Smooth muscle cell (in vitro differentiated cells): Measurements from ENCODE around the gene MYMX. TPM values are rescaled to one million over a fixed set of nuclear protein-coding genes. Genes with fewer than 3 reads are reported as not detected.

Experiments used
- DNase-seq: peaks from one replicate; lab custom pipeline; 2025; ENCODE audit not compliant: unreplicated experiment; lab: John Stamatoyannopoulos, UW
- H2AFZ ChIP-seq: fragments of 200-600 bp; sonication (generic); 2 replicates; pipeline ENCODE4 v1.6.0; 2016; ENCODE audit warnings: antibody characterized with exemption, low read depth, mild to moderate bottlenecking
- H3F3A ChIP-seq: fragments of 200-600 bp; sonication (generic); 2 replicates; pipeline ENCODE4 v1.6.0; 2017; ENCODE audit warnings: antibody characterized with exemption, low read depth
- H3K27ac ChIP-seq: fragments of 200-600 bp; sonication (generic); 2 replicates; pipeline ENCODE4 v1.5.1; 2016; ENCODE audit warnings: low read depth, mild to moderate bottlenecking
- H3K27me3 ChIP-seq: fragments of 200-600 bp; sonication (generic); 2 replicates; pipeline ENCODE4 v1.6.1; 2016; ENCODE audit warnings: low read depth, mild to moderate bottlenecking
- H3K36me3 ChIP-seq: fragments of 200-600 bp; sonication (generic); 2 replicates; pipeline ENCODE4 v1.5.1; 2016; ENCODE audit warnings: low read depth
- H3K4me1 ChIP-seq: fragments of 200-600 bp; sonication (generic); 2 replicates; pipeline ENCODE4 v1.5.1; 2016; ENCODE audit warnings: low read depth
- H3K4me2 ChIP-seq: fragments of 200-600 bp; sonication (generic); 2 replicates; pipeline ENCODE4 v1.6.0; 2016; ENCODE audit warnings: mild to moderate bottlenecking
- H3K4me3 ChIP-seq: fragments of 200-600 bp; sonication (generic); 2 replicates; pipeline ENCODE4 v1.5.1; 2016; ENCODE audit warnings: mild to moderate bottlenecking
- H3K79me2 ChIP-seq: fragments of 200-600 bp; sonication (generic); 2 replicates; pipeline ENCODE4 v1.6.0; 2016; ENCODE audit warnings: low read depth, mild to moderate bottlenecking
- H3K9ac ChIP-seq: fragments of 200-600 bp; sonication (generic); 2 replicates; pipeline ENCODE4 v1.6.0; 2016; ENCODE audit warnings: low read depth
- H3K9me3 ChIP-seq: fragments of 200-600 bp; sonication (generic); replicated peaks from 2 replicates; pipeline ENCODE4 v1.5.1; 2016; ENCODE audit warnings: low read depth
- H4K20me1 ChIP-seq: fragments of 200-600 bp; sonication (generic); 2 replicates; pipeline ENCODE4 v1.6.0; 2016; ENCODE audit warnings: low read depth
- WGBS: methylation state at CpG from one replicate; pipeline ENCODE4 v1.1.7; 2016; ENCODE audit warnings: low lambda C conversion rate; 5-methylcytosine and 5-hydroxymethylcytosine counted together
- polyA plus RNA-seq: library from polyadenylated mRNA; unstranded; fragments of >200 nt; fragmentation: Nextera tagmentation; extraction: Ambion mirVana; gene quantifications from 2 replicates; pipeline ENCODE4 v1.2.1, GENCODE V29; 2016
- total RNA-seq: library from RNA; depleted of rRNA; stranded (reverse); fragments of >200 nt; gene quantifications from 2 replicates; pipeline ENCODE4 v1.2.3, GENCODE V29; 2014
- TF ChIP-seq, protein P1 (sequence below): fragments of 200-600 bp; sonication (generic); IDR thresholded peaks from 2 replicates; pipeline ENCODE4 v1.5.1; 2017; ENCODE audit warnings: borderline replicate concordance, mild to moderate bottlenecking, antibody characterized with exemption; ENCODE audit not compliant: insufficient read depth, poor library complexity, severe bottlenecking

Gene MYMX
- total and polyA plus RNA-seq, 2 experiments from 2014 or later = not detected

DNA sequence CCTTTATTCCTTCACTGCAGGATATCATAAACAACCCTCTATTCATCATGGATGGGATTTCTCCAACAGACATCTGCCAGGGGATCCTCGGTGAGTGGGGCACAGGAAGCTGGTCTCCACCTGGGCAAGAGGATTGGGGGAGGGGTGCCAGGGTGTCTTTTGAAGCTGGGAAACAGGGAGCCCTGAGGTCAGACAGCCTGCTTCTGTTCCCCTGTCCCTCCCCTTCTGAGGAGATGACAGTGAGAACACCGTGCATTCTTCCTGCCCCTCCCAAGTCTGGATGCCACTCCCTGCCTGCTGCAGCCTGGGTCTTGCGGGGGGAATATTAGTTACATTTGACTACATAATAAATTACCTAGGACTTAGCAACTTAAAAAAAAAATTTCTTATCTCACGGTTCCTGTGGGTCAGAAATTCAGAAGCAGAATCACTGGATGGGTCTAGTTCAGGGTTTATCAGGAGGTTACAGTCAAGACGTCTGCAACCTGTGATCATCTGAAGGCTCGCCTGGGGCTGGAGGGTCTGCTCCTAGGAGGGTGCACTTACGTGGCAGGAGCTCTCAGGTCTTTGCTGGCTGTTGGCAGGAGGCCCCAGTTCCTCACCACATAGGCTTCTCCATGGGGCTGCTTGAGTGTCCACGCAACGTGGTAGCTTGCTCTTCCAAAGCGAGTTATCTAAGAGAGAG is 46.7 kb upstream of the MYMX start:
- Histone ChIP-seq H3K27ac (no peak overlapping the region), H3F3A (no peaks in the 10 kb centered on the region), H4K20me1 (no peaks in the 10 kb centered on the region), H3K9me3 (no peaks in the 10 kb centered on the region), H3K79me2 (no peaks in the 10 kb centered on the region), H3K4me1 (no peaks in the 10 kb centered on the region), H3K9ac (no peak overlapping the region), H3K4me2 (no peak overlapping the region), H3K27me3 (peaks cover 4% of the 10 kb centered on the region), H3K4me3 (no peak overlapping the region), H3K36me3 (no peaks in the 10 kb centered on the region), H2AFZ (no peak overlapping the region)
- TF ChIP-seq, protein P1, sequence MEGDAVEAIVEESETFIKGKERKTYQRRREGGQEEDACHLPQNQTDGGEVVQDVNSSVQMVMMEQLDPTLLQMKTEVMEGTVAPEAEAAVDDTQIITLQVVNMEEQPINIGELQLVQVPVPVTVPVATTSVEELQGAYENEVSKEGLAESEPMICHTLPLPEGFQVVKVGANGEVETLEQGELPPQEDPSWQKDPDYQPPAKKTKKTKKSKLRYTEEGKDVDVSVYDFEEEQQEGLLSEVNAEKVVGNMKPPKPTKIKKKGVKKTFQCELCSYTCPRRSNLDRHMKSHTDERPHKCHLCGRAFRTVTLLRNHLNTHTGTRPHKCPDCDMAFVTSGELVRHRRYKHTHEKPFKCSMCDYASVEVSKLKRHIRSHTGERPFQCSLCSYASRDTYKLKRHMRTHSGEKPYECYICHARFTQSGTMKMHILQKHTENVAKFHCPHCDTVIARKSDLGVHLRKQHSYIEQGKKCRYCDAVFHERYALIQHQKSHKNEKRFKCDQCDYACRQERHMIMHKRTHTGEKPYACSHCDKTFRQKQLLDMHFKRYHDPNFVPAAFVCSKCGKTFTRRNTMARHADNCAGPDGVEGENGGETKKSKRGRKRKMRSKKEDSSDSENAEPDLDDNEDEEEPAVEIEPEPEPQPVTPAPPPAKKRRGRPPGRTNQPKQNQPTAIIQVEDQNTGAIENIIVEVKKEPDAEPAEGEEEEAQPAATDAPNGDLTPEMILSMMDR = no peak
- no peak for DNase-seq
- 87% methylated on average over 10 of the region's 10 CpGs for WGBS

DNA sequence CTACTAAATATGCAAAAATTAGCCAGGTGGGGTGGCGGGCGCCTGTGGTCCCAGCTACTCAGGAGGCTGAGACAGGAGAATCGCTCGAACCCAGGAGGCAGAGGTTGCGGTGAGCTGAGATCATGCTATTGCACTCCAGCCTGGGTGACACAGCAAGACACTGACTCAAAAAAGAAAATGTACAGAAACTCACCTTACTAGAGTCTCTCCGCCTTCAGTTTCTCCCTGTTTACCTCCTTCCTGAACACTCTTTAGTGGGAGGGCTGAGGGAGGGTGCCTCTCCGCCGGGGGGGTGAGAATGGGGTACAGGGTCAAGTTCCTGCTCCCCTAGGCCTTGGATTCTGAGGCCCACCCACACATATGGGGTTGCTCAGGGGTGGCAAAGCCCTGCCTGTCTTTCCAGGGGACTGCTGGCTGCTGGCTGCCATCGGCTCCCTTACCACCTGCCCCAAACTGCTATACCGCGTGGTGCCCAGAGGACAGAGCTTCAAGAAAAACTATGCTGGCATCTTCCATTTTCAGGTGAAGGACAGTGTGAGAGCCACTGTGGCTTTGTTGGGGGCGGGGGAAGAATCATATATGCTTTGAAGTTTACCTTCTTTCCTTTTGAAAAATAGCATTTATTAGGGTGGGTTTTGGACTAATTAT is 44.7 kb upstream of the MYMX start:
- DNase-seq = no peak
- Histone ChIP-seq H3K4me3 (no peak overlapping the region), H3K9ac (no peak overlapping the region), H3K79me2 (no peaks in the 10 kb centered on the region), H3K27ac (no peak overlapping the region), H3K27me3 (peaks cover 4% of the 10 kb centered on the region), H2AFZ (no peak overlapping the region), H3K4me1 (no peaks in the 10 kb centered on the region), H4K20me1 (no peaks in the 10 kb centered on the region), H3K4me2 (no peak overlapping the region), H3K9me3 (no peaks in the 10 kb centered on the region), H3F3A (no peaks in the 10 kb centered on the region), H3K36me3 (no peaks in the 10 kb centered on the region)
- 83% methylated on average over 12 of the region's 12 CpGs for WGBS
- TF ChIP-seq, protein P1 = no peak

DNA sequence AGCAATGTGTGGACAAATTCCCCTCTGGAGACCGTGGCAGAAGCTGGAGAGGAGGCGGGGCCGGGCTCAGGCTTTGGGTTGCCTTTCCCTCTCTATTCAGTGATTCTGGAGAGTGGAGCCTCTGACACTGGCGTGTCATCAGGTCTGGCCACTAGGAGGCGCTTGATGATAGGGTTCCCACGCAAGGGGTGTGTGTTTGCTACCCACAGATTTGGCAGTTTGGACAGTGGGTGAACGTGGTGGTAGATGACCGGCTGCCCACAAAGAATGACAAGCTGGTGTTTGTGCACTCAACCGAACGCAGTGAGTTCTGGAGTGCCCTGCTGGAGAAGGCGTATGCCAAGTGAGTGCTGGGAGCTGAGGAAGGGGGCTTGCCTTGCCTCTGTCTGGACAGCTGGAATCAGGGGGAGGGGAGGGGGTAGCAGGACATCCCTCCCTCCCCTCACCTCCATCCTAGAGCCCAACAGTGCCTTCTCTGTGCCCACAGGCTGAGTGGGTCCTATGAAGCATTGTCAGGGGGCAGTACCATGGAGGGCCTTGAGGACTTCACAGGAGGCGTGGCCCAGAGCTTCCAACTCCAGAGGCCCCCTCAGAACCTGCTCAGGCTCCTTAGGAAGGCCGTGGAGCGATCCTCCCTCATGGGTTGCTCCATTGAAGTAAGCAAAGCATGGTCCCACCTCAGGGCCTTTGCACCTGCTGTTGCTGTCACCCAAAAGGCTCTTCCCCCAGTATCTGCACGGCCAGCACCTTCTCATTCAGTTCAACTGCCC is 43.8 kb upstream of the MYMX start:
- WGBS = 26% methylated on average over 15 of the region's 15 CpGs
- Histone ChIP-seq H3F3A (no peaks in the 10 kb centered on the region), H4K20me1 (no peaks in the 10 kb centered on the region), H3K79me2 (no peaks in the 10 kb centered on the region), H3K4me2 (no peak overlapping the region), H3K27ac (no peak overlapping the region), H3K4me3 (no peak overlapping the region), H2AFZ (no peak overlapping the region), H3K9me3 (no peaks in the 10 kb centered on the region), H3K9ac (no peak overlapping the region), H3K36me3 (no peaks in the 10 kb centered on the region), H3K4me1 (no peaks in the 10 kb centered on the region), H3K27me3 (peaks cover 4% of the 10 kb centered on the region)
- peak; percentile 54 for DNase-seq
- TF ChIP-seq, protein P1 = peak; percentile 78
